IMR-90 (cell line): Measurements from ENCODE around the gene CALM1. TPM values are rescaled to one million over a fixed set of nuclear protein-coding genes. Genes with fewer than 3 reads are reported as not detected.
A peak's percentile ranks its signal among the peaks of the same experiment; 100 is the strongest.

ENCODE experiments used
- ATAC-seq: fragments of 200-7000 bp; cut with Tn5 transposase; 2 replicates; pipeline ENCODE4 v1.9.1; 2020; ENCODE audit warnings: low read depth, mild to moderate bottlenecking, moderate library complexity
- BruUV-seq: library from RNA; stranded (reverse); fragments of 400-500 nt; replicated peaks from 2 replicates; lab custom pipeline; 2021; lab: Mats Ljungman, UMichigan
- CTCF ChIA-PET: fragments of 300-600 bp; formaldehyde crosslinking; extraction: SDS; loops from one replicate; lab custom pipeline; 2021; ENCODE audit warnings: antibody characterized with exemption; lab: Yijun Ruan, JAX
- POLR2A ChIA-PET: fragments of 300-600 bp; sonication (Branson Sonifier 250); formaldehyde crosslinking; loops from one replicate; lab custom pipeline; 2022; ENCODE audit warnings: antibody characterized with exemption; ENCODE audit not compliant: unreplicated experiment; lab: Charles Lee
- DNase-seq: peaks from one replicate; pipeline ENCODE4 v3.0.0; 2013
- H2AFZ ChIP-seq: replicated peaks from 2 replicates; pipeline ENCODE3; 2013; ENCODE audit warnings: low read length, mild to moderate bottlenecking; ENCODE audit not compliant: poor library complexity
- H2AK5ac ChIP-seq: 2 replicates; pipeline ENCODE4 v1.6.1; 2013; ENCODE audit warnings: low read depth, low read length, inconsistent platforms
- H2AK9ac ChIP-seq: replicated peaks from 2 replicates; pipeline ENCODE3; 2013; ENCODE audit warnings: mild to moderate bottlenecking, low read depth, low read length, moderate library complexity; ENCODE audit not compliant: poor library complexity
- H2BK120ac ChIP-seq: 2 replicates; pipeline ENCODE4 v1.6.1; 2013; ENCODE audit warnings: low read depth, low read length, inconsistent platforms
- H2BK15ac ChIP-seq: 3 replicates; pipeline ENCODE4 v1.6.1; 2013; ENCODE audit warnings: low read depth, low read length, inconsistent platforms
- H2BK20ac ChIP-seq: 2 replicates; pipeline ENCODE4 v1.6.1; 2013; ENCODE audit warnings: low read depth, mild to moderate bottlenecking, inconsistent platforms, low read length, moderate library complexity
- H2BK5ac ChIP-seq: 2 replicates; pipeline ENCODE4 v1.6.1; 2013; ENCODE audit warnings: mild to moderate bottlenecking, low read depth, low read length, inconsistent platforms; ENCODE audit not compliant: poor library complexity, severe bottlenecking
- H3K14ac ChIP-seq: replicated peaks from 2 replicates; pipeline ENCODE4 v1.6.1; 2013; ENCODE audit warnings: low read depth, low read length, inconsistent platforms
- H3K18ac ChIP-seq: 2 replicates; pipeline ENCODE4 v1.6.1; 2013; ENCODE audit warnings: low read depth, low read length, control low read depth
- H3K23ac ChIP-seq: 2 replicates; pipeline ENCODE4 v1.6.1; 2013; ENCODE audit warnings: low read depth, low read length, inconsistent platforms
- H3K27ac ChIP-seq: 2 replicates; pipeline ENCODE4 v1.5.1; 2013; ENCODE audit warnings: mild to moderate bottlenecking, control low read depth, low read length; ENCODE audit not compliant: insufficient read depth
- H3K27me3 ChIP-seq: 2 replicates; pipeline ENCODE4 v1.6.1; 2013; ENCODE audit warnings: low read length; ENCODE audit not compliant: control insufficient read depth, insufficient read depth
- H3K36me3 ChIP-seq: 2 replicates; pipeline ENCODE4 v1.6.1; 2013; ENCODE audit warnings: low read length, mixed read lengths; ENCODE audit not compliant: control insufficient read depth, insufficient read depth
- H3K4ac ChIP-seq: 2 replicates; pipeline ENCODE4 v1.6.1; 2013; ENCODE audit warnings: low read depth, low read length, inconsistent platforms
- H3K4me1 ChIP-seq: 2 replicates; pipeline ENCODE4 v1.6.1; 2013; ENCODE audit warnings: low read length, mixed read lengths; ENCODE audit not compliant: control insufficient read depth, insufficient read depth
- H3K4me2 ChIP-seq: 2 replicates; pipeline ENCODE4 v1.6.1; 2013; ENCODE audit warnings: low read depth, mild to moderate bottlenecking, control low read depth, low read length, moderate library complexity
- H3K4me3 ChIP-seq: 2 replicates; pipeline ENCODE4 v1.5.1; 2013; ENCODE audit warnings: low read depth, mild to moderate bottlenecking, control low read depth, low read length, moderate library complexity; ENCODE audit not compliant: insufficient read depth
- H3K56ac ChIP-seq: 2 replicates; pipeline ENCODE4 v1.6.1; 2013; ENCODE audit warnings: low read length, inconsistent platforms; ENCODE audit not compliant: insufficient read depth; ENCODE audit errors: extremely low read depth
- H3K79me1 ChIP-seq, 2 experiments: 2 replicates each; pipeline ENCODE4 v1.6.1; 2013; ENCODE audit warnings: low read length in 2 of 2, inconsistent platforms in 1 of 2, low read depth in 1 of 2
- H3K9ac ChIP-seq: 2 replicates; pipeline ENCODE4 v1.6.1; 2013; ENCODE audit warnings: low read depth, low read length, control low read depth
- H3K9me1 ChIP-seq: 2 replicates; pipeline ENCODE4 v1.6.1; 2013; ENCODE audit warnings: low read length, inconsistent platforms; ENCODE audit not compliant: insufficient read depth
- H3K9me3 ChIP-seq: 2 replicates; pipeline ENCODE4 v1.6.1; 2013; ENCODE audit warnings: low read length; ENCODE audit not compliant: control insufficient read depth, insufficient read depth
- H4K20me1 ChIP-seq: 2 replicates; pipeline ENCODE4 v1.6.1; 2013; ENCODE audit warnings: low read length, inconsistent platforms; ENCODE audit not compliant: insufficient read depth
- H4K5ac ChIP-seq: 2 replicates; pipeline ENCODE4 v1.6.1; 2013; ENCODE audit warnings: mild to moderate bottlenecking, low read depth, low read length, control low read depth
- H4K8ac ChIP-seq, 2 experiments: 2 replicates each; pipeline ENCODE4 v1.6.1; 2013; ENCODE audit warnings: low read depth in 2 of 2, low read length in 2 of 2, control low read depth in 1 of 2, inconsistent platforms in 1 of 2
- H4K91ac ChIP-seq: 2 replicates; pipeline ENCODE4 v1.6.1; 2013; ENCODE audit warnings: low read depth, low read length, inconsistent platforms; ENCODE audit not compliant: insufficient read depth
- MAFK ChIP-seq: IDR thresholded peaks from 2 replicates; pipeline ENCODE4 v1.6.1; 2012; ENCODE audit warnings: low read depth, low read length, improper control_type of control experiment
- MAZ ChIP-seq: IDR thresholded peaks from 2 replicates; pipeline ENCODE4 v1.6.1; 2012; ENCODE audit warnings: low read depth, mild to moderate bottlenecking, low read length, improper control_type of control experiment, moderate library complexity, borderline replicate concordance
- MXI1 ChIP-seq: IDR thresholded peaks from 2 replicates; pipeline ENCODE4 v1.6.1; 2012; ENCODE audit warnings: low read depth, mild to moderate bottlenecking, low read length, moderate library complexity, borderline replicate concordance
- NFE2L2 ChIP-seq: fragments of 150-350 bp; IDR thresholded peaks from 2 replicates; pipeline ENCODE4 v1.6.1; 2016; ENCODE audit warnings: low read depth, mild to moderate bottlenecking, low read length
- RAD21 ChIP-seq: IDR thresholded peaks from 2 replicates; pipeline ENCODE4 v1.6.1; 2012; ENCODE audit warnings: low read length, improper control_type of control experiment
- RCOR1 ChIP-seq: IDR thresholded peaks from 2 replicates; pipeline ENCODE4 v1.6.1; 2012; ENCODE audit warnings: mild to moderate bottlenecking, low read length, improper control_type of control experiment; ENCODE audit not compliant: insufficient replicate concordance
- SMC3 ChIP-seq: fragments of 150-350 bp; IDR thresholded peaks from 2 replicates; pipeline ENCODE4 v1.6.1; 2016; ENCODE audit warnings: low read depth, mild to moderate bottlenecking, antibody characterized with exemption, low read length, moderate library complexity
- WGBS, 2 experiments: methylation state at CpG; one replicate each; pipeline versions ENCODE4 v1.1.5 to v1.1.7; 2013; ENCODE audit warnings: missing lambda C conversion rate in 2 of 2; ENCODE audit not compliant: insufficient read length in 1 of 2; ENCODE audit errors: extremely low coverage in 2 of 2; 5-methylcytosine and 5-hydroxymethylcytosine counted together
- dilution Hi-C: fragments of 300-500 bp; cut with HindIII; formaldehyde crosslinking; loops from one replicate; pipeline ENCODE4 v1.14.3; 2018; ENCODE audit warnings: low sequenced_read_pairs; ENCODE audit not compliant: unreplicated experiment
- in situ Hi-C: fragments of 300-500 bp; cut with MboI; formaldehyde crosslinking; loops from 3 replicates; pipeline ENCODE4 v1.14.3; 2019; ENCODE audit warnings: low sequenced_read_pairs, inconsistent platforms, mixed read lengths
- intact Hi-C: fragments of 100-400 bp; cut with micrococcal nuclease; formaldehyde crosslinking; loops from 2 replicates; pipeline ENCODE4 v1.10.0; 2022
- polyA plus RNA-seq, 3 experiments: library from polyadenylated mRNA; depleted of rRNA; stranded (reverse); fragments of >200 nt; gene quantifications; 2 replicates each; pipeline ENCODE4 v1.2.3, GENCODE V29; 2012; ENCODE audit warnings: low replicate concordance in 1 of 3
- total RNA-seq: library from RNA; depleted of rRNA; stranded (reverse); fragments of >200 nt; gene quantifications from 2 replicates; pipeline ENCODE4 v1.2.3, GENCODE V29; 2012
- TF ChIP-seq, protein P1 (sequence below): fragments of 150-350 bp; IDR thresholded peaks from 2 replicates; pipeline ENCODE4 v1.6.1; 2016; ENCODE audit warnings: low read depth, mild to moderate bottlenecking, low read length, moderate library complexity, borderline replicate concordance
- TF ChIP-seq, protein P2 (sequence below): conservative IDR thresholded peaks from 2 replicates; pipeline ENCODE4 v1.5.1; 2012; ENCODE audit warnings: mild to moderate bottlenecking, low read depth, low read length, improper control_type of control experiment

CALM1 gene
- total and polyA plus RNA-seq, 2 of the 4 experiments (the other 2 are of a cell fraction), result 72.9 to 188 TPM

DNA sequence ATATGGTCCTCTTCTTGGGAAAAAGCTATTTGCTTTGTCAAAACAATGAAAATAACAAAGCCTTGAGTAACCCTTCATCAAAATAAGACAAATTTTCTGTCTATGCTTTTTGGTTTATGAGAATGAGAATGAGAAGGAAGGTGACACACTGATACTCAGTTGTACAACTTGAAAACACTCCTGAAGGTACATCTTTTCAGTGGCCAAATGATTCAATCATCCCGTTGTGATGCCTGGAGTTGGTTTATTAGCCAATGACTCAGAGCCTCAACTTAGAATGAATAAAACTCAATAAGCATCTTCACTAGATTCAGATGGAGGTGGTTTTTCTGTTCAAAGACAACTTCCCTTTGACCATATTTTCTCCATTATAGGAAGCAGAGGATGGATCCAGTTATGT is 7.8 kb upstream of the CALM1 start:
- Histone ChIP-seq H2AFZ (no peak overlapping the region), H3K36me3 (no peaks in the 10 kb centered on the region), H4K8ac (no peak overlapping the region), H2BK120ac (peak overlapping the region; percentile 9; the same call in 1 of the 2 replicates), H3K4me3 (no peak overlapping the region), H3K79me1 (0 out of 4 replicates have a peak, but pooled peaks cover 0 to 6% of the 10 kb centered on the region in 2 experiments), H2AK5ac (no peak overlapping the region), H3K9ac (no peak overlapping the region), H3K4ac (no peak overlapping the region), H2AK9ac (no peak overlapping the region), H3K4me2 (no peak overlapping the region), H3K4me1 (peaks cover 4% of the 10 kb centered on the region), H3K56ac (no peak overlapping the region), H2BK20ac (no peak overlapping the region), H4K91ac (no peak overlapping the region), H4K20me1 (no peaks in the 10 kb centered on the region), H3K18ac (peak overlapping the region; percentile 59; the same call in 1 of the 2 replicates), H3K23ac (no peak overlapping the region), H3K9me3 (no peaks in the 10 kb centered on the region), H2BK15ac (peak overlapping the region; percentile 29; the same call in 1 of the 3 replicates), H3K14ac (no peak overlapping the region), H3K9me1 (no peaks in the 10 kb centered on the region; the same call in 1 of the 2 replicates), H3K27me3 (no peaks in the 10 kb centered on the region), H3K27ac (no peak overlapping the region), H4K5ac (no peak overlapping the region), H2BK5ac (no peak overlapping the region)
- intact Hi-C loops, result no loop called here
- BruUV-seq, result no TSS peak
- ChIA-PET CTCF (no interaction called here), POLR2A (no interaction called here)
- TF ChIP-seq MAFK, result no peak
- no peak for TF ChIP-seq MXI1
- no peak for TF ChIP-seq RCOR1
- TF ChIP-seq NFE2L2, result no peak
- no peak for TF ChIP-seq MAZ
- TF ChIP-seq, protein P1, sequence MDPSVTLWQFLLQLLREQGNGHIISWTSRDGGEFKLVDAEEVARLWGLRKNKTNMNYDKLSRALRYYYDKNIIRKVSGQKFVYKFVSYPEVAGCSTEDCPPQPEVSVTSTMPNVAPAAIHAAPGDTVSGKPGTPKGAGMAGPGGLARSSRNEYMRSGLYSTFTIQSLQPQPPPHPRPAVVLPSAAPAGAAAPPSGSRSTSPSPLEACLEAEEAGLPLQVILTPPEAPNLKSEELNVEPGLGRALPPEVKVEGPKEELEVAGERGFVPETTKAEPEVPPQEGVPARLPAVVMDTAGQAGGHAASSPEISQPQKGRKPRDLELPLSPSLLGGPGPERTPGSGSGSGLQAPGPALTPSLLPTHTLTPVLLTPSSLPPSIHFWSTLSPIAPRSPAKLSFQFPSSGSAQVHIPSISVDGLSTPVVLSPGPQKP, result no peak
- no peak for TF ChIP-seq RAD21
- TF ChIP-seq, protein P2, sequence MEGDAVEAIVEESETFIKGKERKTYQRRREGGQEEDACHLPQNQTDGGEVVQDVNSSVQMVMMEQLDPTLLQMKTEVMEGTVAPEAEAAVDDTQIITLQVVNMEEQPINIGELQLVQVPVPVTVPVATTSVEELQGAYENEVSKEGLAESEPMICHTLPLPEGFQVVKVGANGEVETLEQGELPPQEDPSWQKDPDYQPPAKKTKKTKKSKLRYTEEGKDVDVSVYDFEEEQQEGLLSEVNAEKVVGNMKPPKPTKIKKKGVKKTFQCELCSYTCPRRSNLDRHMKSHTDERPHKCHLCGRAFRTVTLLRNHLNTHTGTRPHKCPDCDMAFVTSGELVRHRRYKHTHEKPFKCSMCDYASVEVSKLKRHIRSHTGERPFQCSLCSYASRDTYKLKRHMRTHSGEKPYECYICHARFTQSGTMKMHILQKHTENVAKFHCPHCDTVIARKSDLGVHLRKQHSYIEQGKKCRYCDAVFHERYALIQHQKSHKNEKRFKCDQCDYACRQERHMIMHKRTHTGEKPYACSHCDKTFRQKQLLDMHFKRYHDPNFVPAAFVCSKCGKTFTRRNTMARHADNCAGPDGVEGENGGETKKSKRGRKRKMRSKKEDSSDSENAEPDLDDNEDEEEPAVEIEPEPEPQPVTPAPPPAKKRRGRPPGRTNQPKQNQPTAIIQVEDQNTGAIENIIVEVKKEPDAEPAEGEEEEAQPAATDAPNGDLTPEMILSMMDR, result no peak
- TF ChIP-seq SMC3, result no peak
- dilution Hi-C loops, result no loop called here
- ATAC-seq, result no peak; the same call in 1 of the 2 replicates
- in situ Hi-C loops, result loop anchor here (25.0 kb wide), 1 partner anchor 773 kb away; no protein-coding TSS in a partner anchor
- peak; percentile 47 for DNase-seq
- no CpG with 5 or more reads among the region's 1 CpG for WGBS, 2 experiments
